Daoy (cell line): Measurements from ENCODE around the gene PTTG1IP. TPM values are rescaled to one million over a fixed set of nuclear protein-coding genes. Genes with fewer than 3 reads are reported as not detected.
A peak's percentile ranks its signal among the peaks of the same experiment; 100 is the strongest.
"Not testable (repeated sequence)": the region's sequence is repeated elsewhere in the genome, so short reads cannot be mapped to it uniquely, and the experiment has no call there.

Experiments
- DNase-seq: peaks from one replicate; pipeline ENCODE4 v3.0.0-alpha.2; 2015; ENCODE audit warnings: low read depth
- total RNA-seq: library from RNA; depleted of rRNA; stranded (reverse); fragments of >200 nt; shearing (Covaris generic); gene quantifications from 2 replicates; pipeline ENCODE4 v1.2.3, GENCODE V29; 2014

The PTTG1IP gene
- total RNA-seq, 1 experiment from 2014 or later = 333 TPM

DNA sequence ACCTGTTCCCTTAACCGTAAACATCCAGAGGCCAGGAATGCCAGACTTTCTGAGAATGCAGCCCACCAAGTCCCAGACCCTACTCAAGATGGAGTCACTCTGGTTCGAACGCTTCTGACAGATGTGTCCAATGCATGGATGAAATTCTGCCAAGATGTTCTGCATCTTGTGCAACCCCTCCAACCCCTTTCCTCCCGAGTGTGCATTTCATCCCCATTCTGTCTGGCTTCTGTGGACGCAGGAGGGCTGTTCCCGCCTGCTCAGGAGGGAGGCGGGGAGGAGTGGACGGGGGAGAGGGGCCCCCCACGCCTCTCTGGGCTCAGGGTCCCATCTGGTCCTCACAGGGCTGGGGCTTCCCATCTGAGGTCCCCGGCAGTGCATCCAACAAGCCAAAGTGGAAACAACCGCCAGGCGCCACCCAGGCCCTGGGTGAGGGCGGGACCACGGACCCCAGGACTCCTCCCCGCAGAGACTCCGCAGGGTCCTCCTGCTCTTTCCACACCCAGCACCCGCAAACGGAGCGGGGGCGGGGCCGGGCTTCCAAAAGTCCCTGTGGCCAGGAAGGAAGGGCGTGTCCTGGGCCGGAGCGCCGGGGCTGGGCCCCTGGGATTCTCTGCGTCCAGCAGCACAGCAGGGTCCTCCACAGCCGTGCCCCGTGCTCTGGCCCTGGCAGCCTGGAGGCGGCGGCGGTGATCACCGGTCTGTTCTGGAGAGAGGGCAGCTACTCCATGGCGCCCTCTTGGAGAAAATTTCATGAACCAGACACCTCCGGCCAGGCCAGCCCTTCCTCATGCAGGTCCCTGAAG, 27.9 kb downstream of the PTTG1IP start:
- DNase-seq = peak; percentile 74

GRCh38 chr21:44844256-44844655, 29.2 kb downstream of the PTTG1IP start:
- no peak for DNase-seq

GRCh38 chr21:44842721-44843445, 30.6 kb downstream of the PTTG1IP start:
- DNase-seq = no peak

DNA sequence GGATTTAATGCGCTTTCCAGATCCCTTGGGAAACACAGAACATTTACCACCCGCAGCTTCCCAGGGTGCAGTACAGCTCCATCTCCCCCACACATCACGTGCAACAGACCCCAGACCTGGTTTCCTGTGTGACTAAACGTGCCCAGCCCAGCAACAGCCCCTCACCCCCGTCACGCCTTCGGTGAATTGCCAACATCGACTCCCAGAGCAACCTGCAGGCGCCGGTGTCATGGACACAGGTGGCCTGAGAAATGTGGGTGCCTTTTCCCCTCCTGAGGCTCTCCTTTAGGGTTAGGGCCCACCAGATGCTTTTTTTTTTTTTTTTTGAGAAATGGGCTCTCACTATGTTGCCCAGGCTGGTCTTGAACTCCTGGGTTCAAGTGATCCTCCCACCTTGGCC, 31.4 kb downstream of the PTTG1IP start:
- DNase-seq = no peak

GRCh38 chr21:44840771-44841170, 32.7 kb downstream of the PTTG1IP start:
- DNase-seq = no peak

DNA sequence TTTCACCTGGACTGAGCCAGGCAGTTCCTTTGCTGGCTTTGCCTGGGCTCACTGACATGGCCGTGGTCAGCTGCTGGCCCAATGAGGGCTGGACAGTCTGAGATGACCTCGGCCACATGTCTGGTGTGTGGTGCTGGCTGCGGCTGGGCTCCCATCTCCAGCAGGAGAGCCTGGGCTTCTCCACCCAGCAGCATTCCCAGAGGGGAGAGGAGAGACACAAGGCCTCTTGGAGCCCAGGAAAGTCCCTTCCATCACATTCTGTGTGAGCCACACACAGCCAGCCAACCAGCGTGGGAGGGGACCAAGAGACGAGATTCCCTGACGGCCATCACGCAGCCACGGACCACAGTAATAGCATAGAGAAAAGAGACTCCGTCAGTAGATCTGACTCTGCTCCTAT, 34.5 kb downstream of the PTTG1IP start:
- no peak for DNase-seq

GRCh38 chr21:44838039-44838895, 35.2 kb downstream of the PTTG1IP start:
- no peak for DNase-seq

- DNase-seq = no peak
Measured at GRCh38 chr21:44837537-44837936, 36.0 kb downstream of the PTTG1IP start.

DNA sequence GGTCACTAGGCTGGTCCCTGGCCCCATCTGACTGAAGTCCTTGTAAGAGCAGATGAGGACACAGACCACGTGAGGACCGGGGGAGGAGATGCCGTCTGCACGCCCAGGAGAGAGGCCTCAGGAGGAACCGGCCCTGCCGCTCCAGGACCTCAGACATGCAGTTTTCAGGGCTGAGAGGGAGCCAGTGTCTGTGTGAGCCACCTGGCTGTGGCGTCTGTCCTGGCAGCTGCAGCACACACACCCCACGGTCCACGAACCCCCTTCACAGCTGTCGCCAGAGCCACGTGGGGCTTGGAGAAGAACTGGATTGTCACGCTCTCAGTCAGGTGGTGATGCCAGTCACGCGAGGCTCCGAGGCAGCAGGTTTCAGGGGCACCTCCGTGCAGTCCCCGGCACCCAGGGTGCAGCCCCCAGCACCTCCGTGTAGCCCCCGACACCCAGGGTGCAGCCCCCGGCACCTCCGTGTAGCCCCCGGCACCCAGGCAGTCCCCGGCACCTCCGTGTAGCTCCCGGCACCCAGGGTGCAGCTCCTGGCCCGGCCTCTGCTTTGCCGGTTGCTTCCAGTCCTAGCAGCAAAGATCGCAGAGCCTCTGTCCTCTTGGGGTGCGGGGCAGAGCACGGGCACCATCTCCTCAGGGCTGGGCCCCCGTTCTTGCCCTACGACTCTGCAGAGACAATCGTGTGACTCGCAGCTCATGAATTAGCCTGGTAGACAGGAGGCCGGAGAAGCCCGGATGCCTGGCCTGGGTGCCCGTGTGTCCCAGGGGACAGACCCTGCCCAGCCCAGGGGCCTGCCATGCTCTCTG, 36.6 kb downstream of the PTTG1IP start:
- DNase-seq = no peak

GRCh38 chr21:44836349-44836665, 37.2 kb downstream of the PTTG1IP start:
- no peak for DNase-seq

GRCh38 chr21:44835647-44835973, 37.9 kb downstream of the PTTG1IP start:
- DNase-seq = no peak

- no peak for DNase-seq
Measured at GRCh38 chr21:44834951-44835646, 38.4 kb downstream of the PTTG1IP start.

- DNase-seq = no peak
Measured at GRCh38 chr21:44834231-44834950, 39.1 kb downstream of the PTTG1IP start.

- DNase-seq = no peak
Measured at GRCh38 chr21:44833663-44834062, 39.8 kb downstream of the PTTG1IP start.

DNA sequence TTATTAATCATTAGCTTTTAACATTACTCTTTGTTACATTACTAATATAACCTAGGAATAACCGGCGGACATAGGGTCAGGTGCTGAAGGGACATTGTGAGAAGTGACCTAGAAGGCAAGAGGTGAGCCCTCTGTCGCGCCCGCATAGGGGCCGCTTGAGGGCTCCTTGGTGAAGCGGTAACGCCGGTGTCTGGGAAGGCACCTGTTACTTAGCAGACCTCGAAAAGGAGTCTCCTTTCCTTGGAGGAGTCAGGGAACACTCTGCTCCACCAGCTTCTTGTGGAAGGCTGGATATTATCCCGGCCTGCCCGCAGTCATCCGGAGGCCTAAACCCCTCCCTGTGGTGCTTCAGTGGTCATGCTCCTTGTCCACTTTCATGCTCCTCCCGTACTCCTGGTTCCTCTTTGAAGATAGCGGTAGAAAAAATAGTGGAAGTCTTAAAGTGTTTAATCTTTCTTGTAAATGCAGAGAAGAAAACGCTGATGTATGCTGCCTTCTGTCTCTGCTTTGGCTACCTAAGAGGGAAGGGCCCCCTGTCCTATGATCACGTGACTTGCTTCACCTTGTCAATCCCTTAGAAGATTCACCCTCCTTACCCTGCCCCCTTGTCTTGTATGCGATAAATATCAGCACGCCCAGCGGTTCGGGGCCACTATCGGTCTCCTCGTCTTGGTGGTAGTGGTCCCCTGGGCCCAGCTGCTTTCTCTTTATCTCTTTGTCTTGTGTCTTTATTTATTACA, 40.8 kb downstream of the PTTG1IP start:
- DNase-seq = not testable (repeated sequence)

DNA sequence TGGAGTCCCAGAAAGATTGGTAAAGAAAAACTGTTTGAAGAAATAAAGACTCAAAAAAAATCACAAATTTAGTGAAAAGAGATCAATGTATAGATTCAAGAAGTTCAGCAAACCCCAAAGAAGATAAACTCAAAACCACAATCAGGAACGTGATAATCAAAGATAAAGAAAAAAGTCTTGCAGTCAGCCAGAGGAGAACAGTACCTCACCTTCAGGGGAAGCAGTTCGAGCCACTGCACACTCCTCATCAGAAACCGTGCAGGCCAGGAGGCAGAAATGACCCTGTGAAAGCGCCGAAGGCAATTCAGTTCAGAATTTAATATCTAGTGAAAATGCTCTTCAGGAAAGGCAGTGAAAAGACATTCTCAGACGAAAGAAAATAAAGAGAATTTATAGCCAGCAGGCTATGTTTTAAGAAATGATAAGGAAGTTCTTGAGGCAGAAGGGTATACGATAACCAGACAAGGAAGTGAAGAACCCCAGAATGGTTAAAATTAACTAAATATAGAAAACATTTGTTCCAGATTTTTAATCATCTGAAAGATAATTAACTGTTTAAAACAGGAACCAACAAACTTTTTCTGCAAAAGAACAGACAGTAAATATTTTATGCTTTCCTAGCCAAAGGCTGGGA, 42.1 kb downstream of the PTTG1IP start:
- DNase-seq = no peak

DNA sequence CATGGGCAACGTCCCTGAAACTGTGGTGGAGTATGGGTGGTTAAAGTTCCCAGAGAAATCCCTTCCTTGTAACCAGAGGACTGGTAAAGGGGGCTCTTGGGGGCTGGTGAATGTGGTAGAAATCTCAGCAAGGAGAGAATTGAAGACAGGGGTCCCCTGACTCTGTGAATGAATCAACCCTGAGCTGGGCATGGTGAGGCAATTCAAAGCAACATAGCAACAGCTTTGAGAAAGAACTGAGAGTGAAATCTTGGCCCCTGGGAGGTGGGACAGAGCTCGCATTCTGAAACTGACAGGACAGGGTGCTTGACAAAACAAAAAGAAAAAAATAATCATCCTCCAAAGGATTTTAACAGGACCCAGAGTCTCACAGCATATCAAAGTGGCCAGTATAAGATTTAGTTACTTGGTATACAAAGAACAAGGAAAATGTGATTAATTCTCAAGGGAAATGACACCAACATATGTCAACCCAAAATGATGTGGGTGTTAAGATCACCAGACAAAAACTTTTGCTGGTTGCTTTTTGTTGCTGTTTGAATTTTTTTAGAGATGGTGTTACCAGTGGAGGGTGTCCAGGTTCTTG, 43.9 kb downstream of the PTTG1IP start:
- no peak for DNase-seq

DNA sequence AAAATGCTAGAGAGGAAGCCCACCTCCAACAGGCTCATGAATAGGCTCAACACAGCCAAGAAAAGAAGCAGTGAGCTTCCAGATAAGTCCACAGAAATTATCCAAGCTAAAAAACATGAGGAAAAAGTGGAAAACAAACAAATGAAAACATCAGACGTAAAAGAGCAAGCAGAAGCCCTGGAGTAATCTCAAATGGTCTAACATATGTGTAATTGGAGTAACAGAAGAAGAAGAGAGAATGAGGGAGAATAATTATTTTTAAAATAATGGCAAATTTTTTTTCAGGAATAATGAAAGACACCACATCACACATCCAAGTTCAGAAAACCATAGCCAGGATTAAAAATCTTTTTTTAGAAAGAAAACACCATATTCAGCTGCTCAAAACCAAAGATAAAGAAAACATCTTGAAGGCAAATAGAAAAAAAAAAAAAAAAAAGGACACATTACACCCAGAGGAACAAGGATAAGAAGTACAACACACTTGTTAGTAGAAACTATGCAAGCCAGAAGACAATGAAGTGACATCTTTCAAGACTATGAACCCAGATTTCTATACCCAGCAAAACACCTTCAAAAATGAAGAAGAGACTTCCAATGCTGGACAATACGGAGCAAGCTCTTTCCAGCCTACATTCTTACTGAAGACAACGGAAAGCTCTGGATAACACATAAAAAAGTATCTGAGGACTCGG, 45.0 kb downstream of the PTTG1IP start:
- DNase-seq = no peak
